ENCODE results near the gene KLHL42.

KLHL42 gene

DNA sequence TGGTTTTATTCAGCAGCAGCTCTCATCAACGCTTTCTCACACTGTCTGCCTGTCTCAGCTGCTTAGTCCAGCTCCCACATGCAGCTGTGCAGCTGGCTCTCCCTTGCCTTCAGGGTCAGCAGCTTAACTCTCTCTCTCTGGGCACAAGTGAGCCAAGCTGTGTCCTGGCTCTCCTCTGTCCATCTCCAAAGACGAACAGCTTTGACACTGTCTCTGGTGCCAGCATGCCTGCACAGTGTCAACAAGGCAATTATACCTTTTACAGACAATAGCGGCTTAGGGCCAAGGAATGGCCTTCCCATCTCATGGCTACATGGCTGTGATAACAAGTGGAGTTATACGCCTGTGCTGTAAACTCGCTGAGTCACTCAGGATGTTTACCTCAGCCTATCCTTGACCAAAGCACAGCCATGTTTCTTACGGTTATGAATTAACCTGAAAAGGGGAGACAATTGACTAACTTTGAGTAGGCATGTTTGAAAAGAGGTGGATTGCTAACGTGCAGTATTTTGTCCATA lies 38.4 kb downstream of the KLHL42 start:
- Histone ChIP-seq H3K9ac (no peak overlapping the region), H3K36me3 (ENCODE audit: control insufficient read depth, insufficient read depth, low read length) (no peaks in the 10 kb centered on the region), H3K4me3 (ENCODE audit: low read depth, low read length) (no peak overlapping the region), H3K9me3 (ENCODE audit: control insufficient read depth, low read length) (no peaks in the 10 kb centered on the region), H3K79me2 (no peaks in the 10 kb centered on the region), H3K4me1 (no peaks in the 10 kb centered on the region), H3K27me3 (ENCODE audit: control insufficient read depth, insufficient read depth, low read length) (no peaks in the 10 kb centered on the region), H2AFZ (no peak overlapping the region), H3K27ac (no peak overlapping the region), H3K4me2 (ENCODE audit: low read length) (no peak overlapping the region)
- TF ChIP-seq, protein P1, sequence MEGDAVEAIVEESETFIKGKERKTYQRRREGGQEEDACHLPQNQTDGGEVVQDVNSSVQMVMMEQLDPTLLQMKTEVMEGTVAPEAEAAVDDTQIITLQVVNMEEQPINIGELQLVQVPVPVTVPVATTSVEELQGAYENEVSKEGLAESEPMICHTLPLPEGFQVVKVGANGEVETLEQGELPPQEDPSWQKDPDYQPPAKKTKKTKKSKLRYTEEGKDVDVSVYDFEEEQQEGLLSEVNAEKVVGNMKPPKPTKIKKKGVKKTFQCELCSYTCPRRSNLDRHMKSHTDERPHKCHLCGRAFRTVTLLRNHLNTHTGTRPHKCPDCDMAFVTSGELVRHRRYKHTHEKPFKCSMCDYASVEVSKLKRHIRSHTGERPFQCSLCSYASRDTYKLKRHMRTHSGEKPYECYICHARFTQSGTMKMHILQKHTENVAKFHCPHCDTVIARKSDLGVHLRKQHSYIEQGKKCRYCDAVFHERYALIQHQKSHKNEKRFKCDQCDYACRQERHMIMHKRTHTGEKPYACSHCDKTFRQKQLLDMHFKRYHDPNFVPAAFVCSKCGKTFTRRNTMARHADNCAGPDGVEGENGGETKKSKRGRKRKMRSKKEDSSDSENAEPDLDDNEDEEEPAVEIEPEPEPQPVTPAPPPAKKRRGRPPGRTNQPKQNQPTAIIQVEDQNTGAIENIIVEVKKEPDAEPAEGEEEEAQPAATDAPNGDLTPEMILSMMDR (IDR thresholded peaks at IDR 0.05) = no peak

DNA sequence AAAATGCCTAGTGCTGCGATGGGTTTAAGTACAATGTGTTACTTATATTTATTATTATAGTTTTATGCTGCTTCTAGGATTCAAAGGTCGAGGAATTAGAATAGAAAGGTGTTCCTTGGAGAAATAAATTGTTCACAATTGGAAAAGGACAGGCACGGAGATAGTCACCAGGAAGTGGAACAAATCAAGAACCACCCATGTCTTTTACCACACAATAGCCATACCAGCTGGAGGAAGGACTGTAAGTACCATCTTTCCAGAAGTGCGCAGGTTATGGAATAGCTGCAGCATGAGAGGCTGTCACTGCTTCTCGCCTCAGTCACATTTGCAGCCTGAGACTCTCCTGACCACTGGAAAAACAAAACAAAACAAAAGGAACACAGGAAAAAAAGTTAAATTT lies 40.5 kb downstream of the KLHL42 start:
- no peaks in the 10 kb centered on the region for H3K36me3 ChIP-seq (ENCODE audit: control insufficient read depth, insufficient read depth, low read length)
- no peak overlapping the region for H2AFZ ChIP-seq
- no peak overlapping the region for H3K9ac ChIP-seq
- H3K4me1 ChIP-seq = peaks cover 3% of the 10 kb centered on the region
- H3K27ac ChIP-seq = no peak overlapping the region
- TF ChIP-seq, protein P1 (IDR thresholded peaks at IDR 0.05) = no peak
- H3K4me2 ChIP-seq (ENCODE audit: low read length) = no peak overlapping the region
- H3K9me3 ChIP-seq (ENCODE audit: control insufficient read depth, low read length) = no peaks in the 10 kb centered on the region
- H3K27me3 ChIP-seq (ENCODE audit: control insufficient read depth, insufficient read depth, low read length) = no peaks in the 10 kb centered on the region
- H3K79me2 ChIP-seq = no peaks in the 10 kb centered on the region
- H3K4me3 ChIP-seq (ENCODE audit: low read depth, low read length) = no peak overlapping the region

DNA sequence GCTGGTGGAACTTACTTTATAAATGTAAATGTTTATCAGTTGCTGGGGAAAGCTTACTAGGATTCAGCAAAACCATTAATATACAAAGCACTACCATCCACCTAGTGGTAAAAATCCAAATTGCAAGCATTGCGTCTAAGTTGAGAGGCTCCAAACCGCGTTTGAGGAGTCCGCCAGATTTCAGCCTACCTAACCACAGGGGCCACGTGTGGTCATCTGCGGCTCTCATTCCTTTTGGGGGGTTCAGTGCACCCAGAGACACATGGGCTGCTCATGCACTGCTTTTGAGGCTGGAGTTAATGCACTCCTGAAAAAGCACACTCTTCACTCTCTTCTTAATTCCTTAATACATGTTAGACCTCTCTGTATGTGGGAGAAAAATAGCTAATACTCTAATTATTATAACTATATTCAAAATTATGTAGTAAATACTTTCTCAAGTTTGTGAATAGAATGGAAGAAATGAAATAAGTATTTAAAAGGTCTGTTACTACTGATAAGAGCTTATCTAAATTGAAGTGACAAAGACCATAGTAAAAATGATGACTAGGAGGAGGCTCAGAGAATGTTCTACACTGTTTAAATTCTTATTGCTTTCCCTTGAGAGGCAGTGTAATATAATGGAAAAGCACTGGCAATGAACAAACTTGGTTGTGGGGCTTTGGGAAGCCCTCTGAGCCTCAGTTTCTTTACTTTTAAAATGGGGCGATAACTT lies 41.4 kb downstream of the KLHL42 start:
- Histone ChIP-seq H3K4me2 (ENCODE audit: low read length) (no peak overlapping the region), H3K27ac (no peak overlapping the region), H3K9me3 (ENCODE audit: control insufficient read depth, low read length) (no peaks in the 10 kb centered on the region), H3K79me2 (no peaks in the 10 kb centered on the region), H3K4me1 (peaks cover 3% of the 10 kb centered on the region), H3K36me3 (ENCODE audit: control insufficient read depth, insufficient read depth, low read length) (no peaks in the 10 kb centered on the region), H3K9ac (no peak overlapping the region), H2AFZ (peak overlapping the region; percentile 53), H3K4me3 (ENCODE audit: low read depth, low read length) (no peak overlapping the region), H3K27me3 (ENCODE audit: control insufficient read depth, insufficient read depth, low read length) (no peaks in the 10 kb centered on the region)
- TF ChIP-seq, protein P1 (IDR thresholded peaks at IDR 0.05) = peak; percentile 84

DNA sequence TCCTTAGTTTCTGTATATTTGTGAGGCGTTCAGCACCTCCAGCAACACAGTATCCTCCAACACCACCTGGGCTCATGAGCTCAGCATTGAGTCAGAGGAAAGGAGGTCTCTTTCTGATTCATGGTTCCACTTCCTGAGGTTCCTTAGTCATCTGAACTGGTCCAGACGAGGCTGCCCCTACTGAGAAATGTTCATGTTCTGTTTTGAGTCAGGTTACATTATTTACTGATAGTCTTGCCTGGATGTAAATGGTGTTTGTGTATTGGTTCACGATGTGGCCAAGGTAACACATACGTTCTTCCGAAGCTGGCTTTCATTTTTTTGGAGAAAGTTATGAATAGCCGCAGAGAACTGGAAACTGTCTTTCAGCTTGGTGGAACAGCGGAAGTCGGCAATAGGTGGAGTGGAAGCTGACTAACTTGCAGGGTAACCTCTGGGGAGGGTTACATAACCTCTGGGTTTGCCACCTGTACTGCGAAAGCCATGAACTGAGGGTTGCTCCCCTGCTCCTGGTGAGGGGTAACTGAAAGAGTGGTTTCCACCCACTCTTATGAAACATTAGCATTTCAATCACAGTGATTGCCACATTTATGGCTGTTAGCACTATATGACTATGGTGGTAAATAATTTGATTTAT lies 42.2 kb downstream of the KLHL42 start:
- TF ChIP-seq, protein P1 (IDR thresholded peaks at IDR 0.05) = no peak
- H3K4me3 ChIP-seq (ENCODE audit: low read depth, low read length) = no peak overlapping the region
- H3K9ac ChIP-seq = no peak overlapping the region
- no peaks in the 10 kb centered on the region for H3K27me3 ChIP-seq (ENCODE audit: control insufficient read depth, insufficient read depth, low read length)
- no peaks in the 10 kb centered on the region for H3K79me2 ChIP-seq
- no peak overlapping the region for H2AFZ ChIP-seq
- H3K36me3 ChIP-seq (ENCODE audit: control insufficient read depth, insufficient read depth, low read length) = no peaks in the 10 kb centered on the region
- H3K4me2 ChIP-seq (ENCODE audit: low read length) = no peak overlapping the region
- H3K27ac ChIP-seq = no peak overlapping the region
- no peaks in the 10 kb centered on the region for H3K9me3 ChIP-seq (ENCODE audit: control insufficient read depth, low read length)
- H3K4me1 ChIP-seq = peaks cover 3% of the 10 kb centered on the region

All from parathyroid adenoma (tissue), 2 donors.